H1 (cell line): ENCODE measurements around the gene RALGAPB. TPM values are rescaled to one million over a fixed set of nuclear protein-coding genes. Genes with fewer than 3 reads are reported as not detected.

Experiments
- BACH1 ChIP-seq: IDR thresholded peaks from 2 replicates; pipeline ENCODE4 v1.6.1; 2012; ENCODE audit warnings: low read length, improper control_type of control experiment
- BRCA1 ChIP-seq: IDR thresholded peaks from 2 replicates; pipeline ENCODE4 v1.6.1; 2012; ENCODE audit warnings: low read depth, low read length, improper control_type of control experiment
- CBX5 ChIP-seq: fragments of 300-800, 300-1000 bp; sonication (generic); IDR thresholded peaks from 2 replicates; pipeline ENCODE4 v1.7.1; 2016; ENCODE audit warnings: antibody characterized with exemption, low read length, low read depth
- CREB1 ChIP-seq: IDR thresholded peaks from 2 replicates; pipeline ENCODE4 v1.6.1; 2012; ENCODE audit warnings: inconsistent platforms
- EP300 ChIP-seq, 2 experiments: IDR thresholded peaks; 1 replicate in 1 of 2; 2 replicates in 1 of 2; pipeline ENCODE4 v1.6.1; 2011 to 2012; ENCODE audit warnings: low read depth in 2 of 2, low read length in 2 of 2, mild to moderate bottlenecking in 2 of 2, borderline replicate concordance in 1 of 2, inconsistent platforms in 1 of 2, moderate library complexity in 1 of 2
- GTF2F1 ChIP-seq: IDR thresholded peaks from 2 replicates; pipeline ENCODE4 v1.6.1; 2012; ENCODE audit warnings: low read depth, low read length, improper control_type of control experiment, borderline replicate concordance
- HDAC2 ChIP-seq, 2 experiments: fragments of 300-600 bp in 1 of 2; sonication (generic) in 1 of 2; IDR thresholded peaks; 2 replicates each; pipeline ENCODE4 v1.6.1; 2011 to 2012; ENCODE audit warnings: low read depth in 2 of 2, low read length in 2 of 2, mild to moderate bottlenecking in 2 of 2, moderate library complexity in 2 of 2, borderline replicate concordance in 1 of 2, inconsistent platforms in 1 of 2
- HDAC6 ChIP-seq: IDR thresholded peaks from one replicate; pipeline ENCODE4 v1.7.1; 2012; ENCODE audit warnings: low read depth, mild to moderate bottlenecking, inconsistent platforms, low read length, moderate library complexity
- KDM1A ChIP-seq: fragments of 200-600, 300-600 bp; sonication (generic); IDR thresholded peaks from 2 replicates; pipeline ENCODE4 v1.7.1; 2016; ENCODE audit warnings: mild to moderate bottlenecking, low read length, borderline replicate concordance
- KDM5A ChIP-seq: fragments of 200-600 bp; IDR thresholded peaks from 2 replicates; pipeline ENCODE4 v1.7.1; 2012; ENCODE audit warnings: mild to moderate bottlenecking, low read length, inconsistent platforms, mixed read lengths
- PHF8 ChIP-seq: fragments of 200-600 bp; sonication (generic); conservative IDR thresholded peaks from 2 replicates; pipeline ENCODE4 v1.7.1; 2012; ENCODE audit warnings: low read depth, mild to moderate bottlenecking, inconsistent platforms, low read length, moderate library complexity
- POLR2AphosphoS5 ChIP-seq: IDR thresholded peaks from 2 replicates; pipeline ENCODE4 v1.6.1; 2011; ENCODE audit warnings: low read depth, low read length
- RNF2 ChIP-seq: fragments of 200-900, 300-1000 bp; sonication (generic); IDR thresholded peaks from 2 replicates; pipeline ENCODE4 v1.7.1; 2016; ENCODE audit warnings: borderline replicate concordance, low read depth, mild to moderate bottlenecking, antibody characterized with exemption, low read length; ENCODE audit not compliant: poor library complexity, severe bottlenecking; ENCODE audit errors: missing control alignments
- SIRT6 ChIP-seq: IDR thresholded peaks from one replicate; pipeline ENCODE4 v1.7.1; 2012; ENCODE audit warnings: low read length, inconsistent platforms
- SP1 ChIP-seq: IDR thresholded peaks from 2 replicates; pipeline ENCODE4 v1.6.1; 2011; ENCODE audit warnings: low read depth, low read length
- SUZ12 ChIP-seq: fragments of 200-600 bp; sonication (generic); IDR thresholded peaks from 2 replicates; pipeline ENCODE4 v1.6.1; 2012; ENCODE audit warnings: mild to moderate bottlenecking, inconsistent platforms, low read length, moderate library complexity, mixed read lengths
- TEAD4 ChIP-seq: IDR thresholded peaks from 2 replicates; pipeline ENCODE4 v1.6.1; 2012; ENCODE audit warnings: low read depth, low read length, inconsistent platforms, mixed read lengths
- YY1 ChIP-seq: IDR thresholded peaks from 2 replicates; pipeline ENCODE4 v1.6.1; 2011; ENCODE audit warnings: low read depth, mild to moderate bottlenecking, low read length
- polyA plus RNA-seq, 7 experiments: library from polyadenylated mRNA; depleted of rRNA in 3 of 7; stranded (reverse) in 5 of 7; unstranded in 2 of 7; fragments of >200 nt in 5 of 7; fragments of 200-250 nt in 2 of 7; gene quantifications; 1 replicate in 5 of 7; 2 replicates in 1 of 7; 4 replicates in 1 of 7; pipeline versions ENCODE4 v1.2.1 to v1.2.3, GENCODE V29; 2011 to 2013; ENCODE audit warnings: missing spikeins in 2 of 7, mixed read lengths in 2 of 7
- total RNA-seq: library from RNA; stranded (reverse); fragmentation: NEBNext Ultra II Directional; extraction: Animal tissue kit (Norgen Biotek cat#: 25700); gene quantifications from 2 replicates; pipeline ENCODE4 v1.2.1, GENCODE V29; 2021
- TF ChIP-seq, protein P1 (sequence below): IDR thresholded peaks from 2 replicates; pipeline ENCODE4 v1.6.1; 2012; ENCODE audit warnings: low read length, inconsistent platforms

The RALGAPB gene
- total and polyA plus RNA-seq, 2 of the 8 experiments (the other 6 are each of a cell fraction or from before 2014, with no cell fraction given): 10.6 to 35.1 TPM

- TF ChIP-seq SIRT6: no peak
- TF ChIP-seq BACH1: no peak
- TF ChIP-seq POLR2AphosphoS5: peak; percentile 100
- peak; percentile 92 for TF ChIP-seq GTF2F1
- TF ChIP-seq HDAC2 (IDR thresholded peaks at IDR 0.05; ENCODE audit: borderline replicate concordance in 1 of 2, low read depth in 2 of 2, low read length in 2 of 2): peak in 1 of 2 experiments; percentile 91; a peak in 2 of 4 replicates
- TF ChIP-seq TEAD4: 0 out of 2 replicates have a peak, but pooled peaks have one; percentile 57
- no peak for TF ChIP-seq HDAC6
- TF ChIP-seq CBX5: no peak
- no peak for TF ChIP-seq KDM5A
- no peak for TF ChIP-seq RNF2
- no peak for TF ChIP-seq KDM1A
- peak; percentile 87 for TF ChIP-seq YY1
- peak in 1 of 2 experiments; percentile 82; a peak in 1 of 3 replicates for TF ChIP-seq EP300 (IDR thresholded peaks at IDR 0.05; ENCODE audit: borderline replicate concordance in 1 of 2, low read depth in 2 of 2, low read length in 2 of 2)
- TF ChIP-seq PHF8: peak; percentile 89
- TF ChIP-seq SUZ12: no peak
- TF ChIP-seq SP1: peak; percentile 85
- TF ChIP-seq, protein P1, sequence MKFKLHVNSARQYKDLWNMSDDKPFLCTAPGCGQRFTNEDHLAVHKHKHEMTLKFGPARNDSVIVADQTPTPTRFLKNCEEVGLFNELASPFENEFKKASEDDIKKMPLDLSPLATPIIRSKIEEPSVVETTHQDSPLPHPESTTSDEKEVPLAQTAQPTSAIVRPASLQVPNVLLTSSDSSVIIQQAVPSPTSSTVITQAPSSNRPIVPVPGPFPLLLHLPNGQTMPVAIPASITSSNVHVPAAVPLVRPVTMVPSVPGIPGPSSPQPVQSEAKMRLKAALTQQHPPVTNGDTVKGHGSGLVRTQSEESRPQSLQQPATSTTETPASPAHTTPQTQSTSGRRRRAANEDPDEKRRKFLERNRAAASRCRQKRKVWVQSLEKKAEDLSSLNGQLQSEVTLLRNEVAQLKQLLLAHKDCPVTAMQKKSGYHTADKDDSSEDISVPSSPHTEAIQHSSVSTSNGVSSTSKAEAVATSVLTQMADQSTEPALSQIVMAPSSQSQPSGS: no peak
- peak; percentile 95 for TF ChIP-seq CREB1
- TF ChIP-seq BRCA1: peak; percentile 16; the same call in 1 of the 2 replicates
Measured at GRCh38 chr20:38434770-38435554, 37.7 kb upstream of the RALGAPB start, which contains the start of gene SNHG17 (continued).
